Central memory CD4-positive, alpha-beta T cell (primary cell): ENCODE data around the gene ATG16L2.
"Not testable (repeated sequence)": the region's sequence is repeated elsewhere in the genome, so short reads cannot be mapped to it uniquely, and the experiment has no call there.

ENCODE experiments used
- DNase-seq: peaks from one replicate; pipeline ENCODE4 v3.0.0; 2022

ATG16L2 gene

DNA sequence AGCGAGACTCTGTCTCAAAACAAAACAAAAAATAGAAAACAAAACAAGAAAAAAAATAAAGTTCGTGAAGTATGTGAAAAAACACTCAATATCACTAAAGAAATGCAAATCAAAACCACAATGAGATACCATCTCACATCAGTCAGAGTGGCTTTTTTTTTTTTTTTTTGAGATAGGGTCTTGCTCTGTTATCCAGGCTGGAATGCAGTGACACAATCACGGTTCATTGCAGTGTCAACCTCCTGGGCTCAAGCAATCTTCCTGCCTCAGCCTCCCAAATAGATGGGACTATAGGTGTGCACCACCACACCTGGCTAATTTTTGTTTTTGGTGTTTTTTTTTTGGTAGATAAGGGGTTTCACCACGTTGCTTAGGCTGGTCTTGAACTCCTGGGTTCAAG, 37.5 kb downstream of the ATG16L2 start:
- DNase-seq, result no peak

DNA sequence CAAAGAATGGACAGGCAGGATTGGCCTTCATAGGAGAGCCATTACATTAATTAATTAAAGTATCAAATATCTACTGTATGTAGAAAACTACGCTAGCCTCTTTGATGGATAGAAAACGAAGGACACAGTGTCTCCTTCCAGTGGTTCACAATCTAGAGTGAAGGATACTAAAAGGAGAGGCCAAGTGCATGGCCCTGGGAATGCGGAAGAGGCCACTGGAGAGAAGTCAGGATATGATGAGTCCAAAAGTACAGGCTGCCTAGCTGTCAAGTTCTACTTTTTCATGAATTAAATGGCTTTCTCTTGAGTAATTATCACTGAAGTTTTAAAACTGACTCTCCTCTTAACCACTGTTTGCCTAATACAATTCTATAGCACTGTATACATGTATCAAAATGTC, 41.9 kb downstream of the ATG16L2 start:
- DNase-seq, result no peak

DNA sequence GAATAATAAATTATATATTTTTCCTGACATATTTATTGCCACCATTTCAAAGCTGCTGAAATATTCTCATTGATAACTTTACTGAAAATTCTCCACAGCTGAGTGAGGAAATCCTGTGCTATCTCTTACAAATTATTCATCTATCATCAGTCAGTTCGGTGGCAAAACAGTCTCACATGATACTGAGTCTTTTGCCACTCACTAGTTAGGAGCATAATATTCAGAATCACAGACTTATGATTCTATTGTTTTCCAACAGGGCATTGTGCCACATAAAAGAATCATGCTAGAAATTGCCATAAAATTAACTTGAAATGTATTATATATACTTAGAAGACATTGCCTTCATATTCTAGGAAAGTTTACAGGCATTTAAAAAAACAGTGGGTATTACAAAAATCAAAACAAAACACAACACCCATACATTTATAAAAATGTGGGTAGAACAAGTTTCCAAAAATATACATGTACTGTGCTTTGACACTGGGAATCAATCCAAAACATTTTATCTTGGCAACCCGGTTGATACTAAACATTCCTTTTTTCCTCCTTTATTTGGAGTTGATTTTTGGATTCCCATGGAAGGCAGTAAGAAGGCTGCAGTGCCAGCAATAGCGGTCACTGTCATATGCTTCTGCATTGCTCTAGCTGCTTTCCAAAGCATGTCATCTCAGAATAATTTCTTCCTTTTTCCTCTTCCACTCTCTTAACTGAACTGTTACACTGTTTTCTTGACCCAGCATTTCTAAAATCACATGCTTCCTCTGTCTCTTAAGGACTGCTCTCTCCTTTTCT, 42.5 kb downstream of the ATG16L2 start:
- no peak for DNase-seq

DNA sequence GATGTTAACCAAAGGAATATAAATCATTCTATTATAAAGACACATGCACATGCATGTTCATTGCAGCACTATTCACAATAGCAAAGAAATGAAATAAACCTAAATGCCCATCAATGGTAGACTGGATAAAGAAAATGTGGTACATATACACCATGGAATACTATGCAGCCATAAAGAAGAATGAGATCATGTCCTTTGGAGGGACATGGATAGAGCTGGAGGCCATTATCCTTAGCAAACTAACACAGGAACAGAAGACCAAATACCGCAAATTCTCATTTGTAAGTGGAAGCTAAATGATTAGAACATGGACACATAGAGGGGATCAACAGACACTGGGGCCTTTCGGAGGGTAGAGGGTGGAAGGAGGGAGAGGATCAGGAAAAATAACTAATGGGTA, 44.1 kb downstream of the ATG16L2 start:
- not testable (repeated sequence) for DNase-seq

DNA sequence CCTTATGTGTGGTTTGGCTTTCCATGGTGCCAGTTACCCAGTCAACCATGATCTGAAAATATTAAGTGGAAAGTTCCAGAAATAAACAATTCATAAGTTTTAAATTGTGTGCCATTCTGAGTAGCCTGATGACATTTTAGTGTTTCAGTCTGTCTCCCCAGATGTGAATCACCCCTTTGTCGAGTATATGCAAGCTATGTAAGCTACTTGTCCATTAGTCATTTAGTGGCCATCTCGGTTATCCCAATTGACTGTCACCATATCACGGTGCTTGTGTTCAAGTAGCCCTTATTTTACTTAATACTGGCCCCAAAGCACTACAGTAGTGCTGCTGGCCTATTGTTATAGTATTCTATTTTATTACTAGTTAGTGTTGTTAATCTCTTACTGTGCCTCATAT, 44.9 kb downstream of the ATG16L2 start:
- no peak for DNase-seq

DNA sequence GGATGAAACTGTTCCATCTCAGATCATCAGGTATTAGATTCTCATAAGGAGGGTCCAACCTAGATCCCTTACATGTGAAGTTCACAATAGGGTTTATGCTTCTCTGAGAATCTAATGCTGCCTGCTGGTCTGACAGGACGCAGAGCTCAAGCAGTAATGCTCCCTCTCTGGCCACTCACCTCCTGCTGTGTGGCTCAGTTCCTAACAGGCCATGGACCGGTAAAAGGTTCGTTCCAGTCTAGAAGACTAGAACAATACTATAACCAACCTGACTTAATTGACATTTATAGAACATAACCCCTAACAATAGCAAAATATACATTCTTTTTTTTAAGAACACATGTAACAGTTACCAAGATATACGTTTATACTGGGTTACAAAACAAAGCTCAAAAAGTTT, 45.8 kb downstream of the ATG16L2 start:
- no peak for DNase-seq

DNA sequence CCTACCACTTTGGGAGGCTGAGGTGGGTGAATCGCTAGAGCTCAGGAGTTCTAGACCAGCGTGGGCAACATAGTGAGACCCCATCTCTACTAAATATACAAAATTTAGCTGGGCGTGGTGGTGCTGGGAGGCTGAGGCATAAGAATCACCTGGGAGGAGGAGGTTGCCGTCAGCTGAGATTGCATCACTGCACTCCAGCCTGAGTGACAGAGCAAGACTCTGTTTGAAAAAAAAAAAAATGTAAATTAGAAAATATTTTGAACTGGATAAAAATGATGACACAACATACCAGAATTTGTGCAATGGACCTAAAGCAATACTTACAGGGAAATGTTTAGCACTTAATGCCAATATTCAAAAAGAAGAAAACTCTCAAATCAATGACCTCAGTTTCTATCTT, 46.4 kb downstream of the ATG16L2 start:
- no peak for DNase-seq

DNA sequence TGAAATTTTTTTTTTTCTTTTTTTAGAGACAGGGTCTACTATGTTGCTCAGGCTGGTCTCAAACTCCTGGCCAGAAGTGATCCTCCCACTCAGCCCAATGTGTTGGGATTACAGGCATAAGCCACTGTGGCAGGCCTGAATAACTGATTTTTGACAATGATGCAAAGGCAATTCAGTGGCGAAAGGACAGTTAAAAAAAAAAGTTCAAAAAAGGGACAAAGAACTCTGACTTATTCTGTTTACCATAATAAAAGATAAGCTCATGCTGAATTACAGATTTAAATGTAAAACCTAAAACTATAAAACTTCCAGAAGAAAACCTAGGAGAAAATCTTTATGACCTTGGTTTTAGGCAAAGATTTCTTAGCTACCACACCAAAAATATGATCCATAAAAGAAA, 48.9 kb downstream of the ATG16L2 start:
- no peak for DNase-seq

DNA sequence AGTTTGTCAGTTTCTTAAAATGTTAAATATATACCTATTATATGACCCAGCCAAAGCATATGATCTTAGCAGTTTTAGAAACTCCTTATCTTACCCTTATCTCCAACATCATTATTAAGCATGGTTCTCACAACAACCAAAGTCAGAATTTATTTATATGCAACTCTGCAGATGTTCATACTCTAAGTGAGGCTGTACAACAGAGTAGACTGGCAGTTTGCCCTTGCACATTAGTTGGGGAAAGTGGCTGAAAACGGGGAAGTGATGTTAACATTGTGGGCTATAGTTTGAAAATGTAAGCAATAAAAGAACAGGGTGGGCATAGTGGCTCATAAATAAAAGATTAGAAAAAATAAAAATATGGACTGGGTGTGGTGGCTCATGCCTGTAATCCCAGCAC, 49.7 kb downstream of the ATG16L2 start:
- no peak for DNase-seq

DNA sequence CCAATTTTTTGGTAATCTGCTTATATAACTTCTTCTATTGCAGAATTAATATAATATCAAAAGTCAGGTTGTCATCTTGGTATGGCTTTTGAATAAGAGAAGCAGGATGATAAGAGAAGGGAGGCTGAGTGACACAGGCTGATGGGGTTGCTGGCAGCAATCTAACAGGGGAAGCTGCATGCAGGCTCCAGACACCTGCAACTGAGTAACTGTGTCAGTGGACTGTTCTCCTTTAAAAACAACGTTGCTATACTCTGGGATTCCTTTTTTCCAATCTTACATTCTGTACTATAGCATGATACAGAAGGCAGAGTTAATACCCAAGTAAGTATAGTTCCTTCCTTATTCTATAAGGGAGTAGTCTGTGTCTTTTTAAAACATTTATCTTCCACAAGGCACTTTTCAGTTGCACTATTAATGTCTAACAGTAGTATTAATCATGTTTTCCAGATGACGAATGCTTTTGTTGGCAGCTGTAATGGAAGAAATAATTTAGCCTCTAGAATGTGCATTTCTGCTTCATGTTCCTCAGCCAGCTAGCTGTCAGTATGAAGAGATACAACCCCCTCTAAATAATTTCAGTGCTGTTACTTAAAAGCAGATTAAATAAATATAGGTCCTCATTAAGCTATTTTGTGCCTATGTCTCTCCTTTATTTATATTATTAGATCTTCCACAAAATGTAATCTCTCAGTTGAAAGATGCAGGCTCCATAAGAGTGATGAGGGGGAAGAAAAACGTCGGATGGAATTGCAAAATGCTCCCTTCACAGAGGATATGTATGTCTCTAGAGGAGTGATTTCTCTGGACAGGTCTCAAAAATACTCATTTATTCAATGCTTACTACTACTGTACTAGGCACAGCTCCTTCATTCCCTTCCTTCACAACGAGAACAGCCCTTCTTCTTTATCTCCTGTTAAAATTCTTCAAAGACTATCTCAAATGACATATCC, 50.8 kb downstream of the ATG16L2 start:
- DNase-seq, result no peak

DNA sequence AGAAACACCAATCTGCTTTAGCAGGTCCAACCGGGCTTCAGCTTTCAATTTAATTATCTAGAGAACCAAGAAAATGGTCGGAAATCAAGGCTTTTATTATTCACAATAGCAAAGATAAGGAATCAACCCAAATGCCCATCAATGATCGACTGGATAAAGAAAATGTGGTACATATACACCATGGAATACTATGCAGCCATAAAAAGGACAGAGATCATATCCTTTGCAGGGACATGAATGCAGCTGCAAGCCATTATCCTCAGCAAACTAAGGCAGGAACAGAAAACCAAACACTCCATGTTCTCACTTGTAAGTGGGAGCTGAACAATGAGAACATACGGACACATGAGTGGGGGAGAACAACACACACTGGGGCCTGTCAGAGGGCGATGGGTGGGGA, 53.8 kb downstream of the ATG16L2 start:
- no peak for DNase-seq

DNA sequence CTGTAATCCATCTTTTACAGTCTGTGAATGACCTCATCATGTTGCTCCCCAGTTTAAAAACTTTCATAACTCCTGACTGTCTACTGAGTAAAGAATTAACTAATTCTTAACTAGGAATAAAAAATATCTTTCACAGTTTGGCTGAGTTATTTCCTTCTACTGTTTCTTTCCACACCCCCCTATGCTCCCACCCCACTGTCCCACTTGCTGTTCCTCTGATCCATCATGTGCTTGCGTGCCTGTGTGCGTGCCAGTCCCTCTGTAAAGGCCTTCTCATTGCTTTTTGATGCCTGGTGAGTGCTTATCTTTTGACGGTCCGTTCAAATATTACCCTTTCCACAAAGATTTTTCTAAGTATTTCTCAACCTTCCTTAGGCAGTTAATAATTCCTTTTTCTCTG, 55.6 kb downstream of the ATG16L2 start:
- DNase-seq, result no peak

DNA sequence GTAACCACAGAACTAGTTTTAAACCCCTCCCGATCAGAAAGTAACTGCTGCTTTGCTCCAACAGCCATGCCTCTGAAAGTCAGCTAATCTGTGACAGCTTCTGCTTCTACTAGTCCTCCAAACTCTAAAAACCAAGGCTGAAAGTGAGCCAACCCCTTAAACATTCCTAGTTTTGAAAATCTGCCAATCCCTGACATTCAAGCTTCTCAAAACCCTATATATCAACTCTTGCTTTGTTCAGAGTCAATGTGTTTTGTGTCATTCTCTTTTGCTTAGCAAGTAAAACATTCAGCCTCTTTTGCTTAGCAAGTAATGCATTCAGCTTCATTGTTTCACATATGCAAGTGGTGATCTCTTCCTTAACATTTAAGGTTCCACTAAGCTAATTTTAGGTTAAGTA, 56.9 kb downstream of the ATG16L2 start:
- no peak for DNase-seq

DNA sequence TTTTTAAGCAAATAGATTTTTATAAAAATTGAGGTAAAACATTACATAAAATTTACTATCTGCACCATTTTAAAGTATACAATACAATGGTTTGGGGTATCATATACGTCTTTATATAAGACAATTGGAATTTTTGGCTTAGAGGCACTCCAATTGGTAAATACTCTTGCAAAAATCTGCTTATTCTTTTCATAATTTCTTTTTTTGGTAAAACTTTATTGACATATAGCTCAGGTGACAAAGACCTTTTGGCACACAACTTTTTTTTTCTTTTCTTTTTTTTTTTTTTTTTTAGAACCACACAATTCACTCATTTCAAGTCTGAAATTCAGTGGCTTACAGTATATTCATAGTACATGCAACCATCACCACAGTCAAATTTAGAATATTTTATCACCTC, 57.8 kb downstream of the ATG16L2 start:
- no peak for DNase-seq

DNA sequence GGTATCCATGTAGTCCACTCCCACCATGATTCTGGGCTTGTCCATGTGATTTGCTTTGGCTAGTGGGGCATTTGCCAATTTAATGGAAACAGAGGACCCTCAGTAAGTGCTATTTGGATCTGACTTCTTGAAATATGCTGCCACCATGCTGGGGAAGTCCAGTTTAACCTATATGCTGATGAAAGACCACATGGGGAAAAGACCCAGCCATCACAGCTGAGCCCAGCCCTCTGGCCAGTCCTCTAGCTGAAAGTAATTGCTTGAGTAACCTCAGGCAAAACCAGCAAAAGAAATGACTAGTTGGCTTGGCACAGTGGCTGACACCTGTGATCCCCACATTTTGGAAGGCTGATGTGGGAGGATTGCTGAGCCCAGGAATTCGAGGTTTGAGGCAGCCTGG, 61.5 kb downstream of the ATG16L2 start:
- DNase-seq, result no peak

DNA sequence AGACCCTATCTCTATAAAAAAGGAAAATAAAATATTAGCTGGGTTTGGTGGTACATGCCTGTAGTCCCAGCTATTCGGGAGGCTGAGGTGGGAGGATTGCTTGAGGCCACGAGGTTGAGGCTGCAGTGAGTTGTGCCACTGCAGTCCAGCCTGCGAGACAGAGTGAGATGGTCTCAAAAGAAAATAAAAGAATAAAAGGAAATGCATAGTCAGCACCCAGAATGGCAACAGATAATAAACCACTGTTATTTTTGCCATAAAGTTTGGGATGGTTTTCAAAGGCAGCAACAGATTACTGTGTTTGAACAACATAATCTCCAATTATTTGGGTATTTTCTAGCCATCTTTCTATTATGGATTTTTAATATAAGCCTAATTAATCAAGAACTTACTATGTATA, 61.9 kb downstream of the ATG16L2 start:
- DNase-seq, result no peak
